A673 (cell line): ENCODE data around the gene TMEM45A. TPM values are rescaled to one million over a fixed set of nuclear protein-coding genes. Genes with fewer than 3 reads are reported as not detected.

Experiments used
- BruUV-seq: library from RNA; stranded (reverse); fragments of 400-500 nt; replicated peaks from 2 replicates; lab custom pipeline; 2021; lab: Mats Ljungman, UMichigan
- CTCF ChIA-PET: fragments of 300-600 bp; sonication (Branson Sonifier 250); formaldehyde crosslinking; loops from one replicate; lab custom pipeline; 2022; ENCODE audit warnings: antibody characterized with exemption; lab: Charles Lee
- POLR2A ChIA-PET: fragments of 300-600 bp; sonication (Branson Sonifier 250); formaldehyde crosslinking; loops from one replicate; lab custom pipeline; 2022; ENCODE audit warnings: antibody characterized with exemption; ENCODE audit not compliant: low non-redundant PET; lab: Charles Lee
- DNase-seq: peaks from one replicate; pipeline ENCODE4 v3.0.0-alpha.2; 2015; ENCODE audit warnings: low spot score
- H3K27ac ChIP-seq: fragments of 200-600 bp; sonication (generic); 2 replicates; pipeline ENCODE4 v1.5.1; 2016; ENCODE audit warnings: mixed run types, low read depth, mild to moderate bottlenecking, mixed read lengths, antibody characterized with exemption, low read length; ENCODE audit not compliant: poor library complexity, severe bottlenecking
- H3K27me3 ChIP-seq: fragments of 200-600 bp; sonication (generic); replicated peaks from 2 replicates; pipeline ENCODE4 v1.6.1; 2017; ENCODE audit warnings: mixed run types, low read depth, mild to moderate bottlenecking, mixed read lengths, antibody characterized with exemption, low read length; ENCODE audit not compliant: insufficient read depth, poor library complexity
- H3K36me3 ChIP-seq: fragments of 200-600 bp; sonication (generic); 2 replicates; pipeline ENCODE4 v1.6.1; 2016; ENCODE audit warnings: mixed run types, mild to moderate bottlenecking, mixed read lengths, antibody characterized with exemption, low read length; ENCODE audit not compliant: insufficient read depth, poor library complexity, severe bottlenecking
- H3K4me1 ChIP-seq: fragments of 200-600 bp; sonication (generic); 2 replicates; pipeline ENCODE4 v1.6.1; 2017; ENCODE audit warnings: mixed run types, mild to moderate bottlenecking, mixed read lengths, antibody characterized with exemption, low read length; ENCODE audit not compliant: insufficient read depth, poor library complexity, severe bottlenecking
- H3K4me3 ChIP-seq: fragments of 200-600 bp; sonication (generic); 2 replicates; pipeline ENCODE4 v1.5.1; 2016; ENCODE audit warnings: low read depth, mixed run types, mild to moderate bottlenecking, mixed read lengths, low read length; ENCODE audit not compliant: poor library complexity, severe bottlenecking
- H3K9me3 ChIP-seq: fragments of 200-600 bp; sonication (generic); 2 replicates; pipeline ENCODE4 v1.6.1; 2016; ENCODE audit warnings: mixed run types, low read depth, mild to moderate bottlenecking, mixed read lengths, antibody characterized with exemption, low read length; ENCODE audit not compliant: poor library complexity, severe bottlenecking
- EZH2 ChIP-seq: fragments of 200-600 bp; sonication (generic); IDR thresholded peaks from 2 replicates; pipeline ENCODE4 v1.6.1; 2017; ENCODE audit warnings: borderline replicate concordance, low read depth, mild to moderate bottlenecking, mixed read lengths, antibody characterized with exemption, low read length; ENCODE audit not compliant: poor library complexity, severe bottlenecking
- intact Hi-C: fragments of 100-400 bp; cut with micrococcal nuclease; formaldehyde crosslinking; loops from one replicate; pipeline ENCODE4 v1.10.0; 2022; ENCODE audit not compliant: unreplicated experiment
- total RNA-seq: library from RNA; stranded (reverse); gene quantifications from 2 replicates; pipeline ENCODE4 v1.2.3, GENCODE V29; 2021
- TF ChIP-seq, protein P1 (sequence below): fragments of 300-800, 200-600 bp; sonication (generic); conservative IDR thresholded peaks from 2 replicates; pipeline ENCODE4 v1.5.1; 2017; ENCODE audit warnings: low read depth, mild to moderate bottlenecking, antibody characterized with exemption, low read length, moderate library complexity, mixed read lengths

Gene TMEM45A
- total RNA-seq, 1 experiment from 2014 or later = 3.4 TPM

DNA sequence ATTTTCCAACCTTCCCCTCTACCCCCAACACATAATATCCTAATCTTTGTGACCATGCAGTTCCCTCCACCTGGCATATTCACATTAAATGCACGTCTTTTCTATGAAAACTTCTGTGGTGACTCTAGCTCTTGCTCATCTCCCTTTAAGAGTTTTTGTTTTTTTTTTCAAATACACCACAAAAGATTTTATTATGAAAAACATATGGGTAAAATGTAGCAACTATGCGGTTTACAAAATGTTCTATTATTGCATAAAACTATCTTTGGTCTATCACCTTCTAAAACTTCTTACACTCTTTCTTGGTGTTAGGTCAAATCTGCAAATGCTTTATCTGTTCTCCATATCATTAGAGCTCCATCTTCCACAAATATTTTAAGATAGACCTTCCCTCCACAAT lies 78.4 kb downstream of the TMEM45A start:
- intact Hi-C loops = no loop called here
- Histone ChIP-seq H3K27me3 (no peaks in the 10 kb centered on the region), H3K4me1 (no peaks in the 10 kb centered on the region), H3K36me3 (no peaks in the 10 kb centered on the region), H3K4me3 (no peak overlapping the region), H3K27ac (no peak overlapping the region), H3K9me3 (no peaks in the 10 kb centered on the region)
- ChIA-PET CTCF (no interaction called here), POLR2A (no interaction called here)
- TF ChIP-seq, protein P1, sequence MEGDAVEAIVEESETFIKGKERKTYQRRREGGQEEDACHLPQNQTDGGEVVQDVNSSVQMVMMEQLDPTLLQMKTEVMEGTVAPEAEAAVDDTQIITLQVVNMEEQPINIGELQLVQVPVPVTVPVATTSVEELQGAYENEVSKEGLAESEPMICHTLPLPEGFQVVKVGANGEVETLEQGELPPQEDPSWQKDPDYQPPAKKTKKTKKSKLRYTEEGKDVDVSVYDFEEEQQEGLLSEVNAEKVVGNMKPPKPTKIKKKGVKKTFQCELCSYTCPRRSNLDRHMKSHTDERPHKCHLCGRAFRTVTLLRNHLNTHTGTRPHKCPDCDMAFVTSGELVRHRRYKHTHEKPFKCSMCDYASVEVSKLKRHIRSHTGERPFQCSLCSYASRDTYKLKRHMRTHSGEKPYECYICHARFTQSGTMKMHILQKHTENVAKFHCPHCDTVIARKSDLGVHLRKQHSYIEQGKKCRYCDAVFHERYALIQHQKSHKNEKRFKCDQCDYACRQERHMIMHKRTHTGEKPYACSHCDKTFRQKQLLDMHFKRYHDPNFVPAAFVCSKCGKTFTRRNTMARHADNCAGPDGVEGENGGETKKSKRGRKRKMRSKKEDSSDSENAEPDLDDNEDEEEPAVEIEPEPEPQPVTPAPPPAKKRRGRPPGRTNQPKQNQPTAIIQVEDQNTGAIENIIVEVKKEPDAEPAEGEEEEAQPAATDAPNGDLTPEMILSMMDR = no peak
- no peak for TF ChIP-seq EZH2
- no peak for DNase-seq
- BruUV-seq = no TSS peak

DNA sequence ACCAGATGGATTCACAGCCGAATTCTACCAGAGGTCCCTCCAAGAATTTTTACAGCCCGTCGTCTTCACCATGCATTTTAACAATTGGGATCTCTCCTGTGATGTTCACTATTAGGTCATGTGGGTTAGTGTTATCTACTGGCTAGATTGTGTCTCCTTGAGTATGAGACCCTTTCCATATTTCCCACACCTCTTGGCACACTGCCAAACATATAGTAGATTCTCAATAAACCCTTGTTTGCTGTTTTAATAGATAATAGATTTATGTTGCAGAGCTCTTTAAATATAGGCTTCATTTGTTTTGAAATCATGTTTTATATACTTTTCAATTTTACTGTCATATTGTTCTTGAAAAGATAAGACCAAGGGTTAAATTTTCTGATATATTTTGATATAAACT lies 82.1 kb downstream of the TMEM45A start:
- no peaks in the 10 kb centered on the region for H3K4me1 ChIP-seq
- no peaks in the 10 kb centered on the region for H3K36me3 ChIP-seq
- CTCF ChIA-PET = no interaction called here
- no peak overlapping the region for H3K4me3 ChIP-seq
- intact Hi-C loops = no loop called here
- BruUV-seq = no TSS peak
- no peak for DNase-seq
- POLR2A ChIA-PET = no interaction called here
- H3K9me3 ChIP-seq = no peaks in the 10 kb centered on the region
- TF ChIP-seq, protein P1 = no peak
- TF ChIP-seq EZH2 = no peak
- H3K27me3 ChIP-seq = no peaks in the 10 kb centered on the region
- H3K27ac ChIP-seq = no peak overlapping the region

DNA sequence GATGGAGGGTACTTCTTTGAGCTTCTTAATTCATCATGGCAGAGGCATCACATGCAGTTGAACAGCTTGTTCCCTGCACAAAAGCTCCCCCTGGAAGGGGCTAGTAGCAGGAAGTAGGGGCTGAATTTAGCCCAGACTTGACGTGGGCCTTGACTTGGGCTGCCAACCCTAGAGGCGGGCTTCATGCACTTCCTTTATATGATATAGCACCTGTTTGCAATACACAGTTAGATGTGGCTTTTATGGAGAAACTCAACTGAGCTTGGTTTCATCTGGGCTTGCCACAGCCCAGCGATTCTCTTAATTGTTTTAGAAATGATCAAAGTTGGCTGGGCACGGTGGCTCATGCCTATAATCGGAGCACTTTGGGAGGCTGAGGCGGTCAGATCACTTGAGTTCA lies 83.3 kb downstream of the TMEM45A start:
- no peaks in the 10 kb centered on the region for H3K27me3 ChIP-seq
- no peak for TF ChIP-seq EZH2
- H3K36me3 ChIP-seq = no peaks in the 10 kb centered on the region
- CTCF ChIA-PET = no interaction called here
- no peak overlapping the region for H3K4me3 ChIP-seq
- H3K27ac ChIP-seq = no peak overlapping the region
- no peaks in the 10 kb centered on the region for H3K4me1 ChIP-seq
- intact Hi-C loops = no loop called here
- no peaks in the 10 kb centered on the region for H3K9me3 ChIP-seq
- DNase-seq = no peak
- no TSS peak for BruUV-seq
- POLR2A ChIA-PET = interaction anchor here (0.6 kb wide), 1 partner anchor 359 kb away, joined by 4 read pairs; no protein-coding TSS in a partner anchor

DNA sequence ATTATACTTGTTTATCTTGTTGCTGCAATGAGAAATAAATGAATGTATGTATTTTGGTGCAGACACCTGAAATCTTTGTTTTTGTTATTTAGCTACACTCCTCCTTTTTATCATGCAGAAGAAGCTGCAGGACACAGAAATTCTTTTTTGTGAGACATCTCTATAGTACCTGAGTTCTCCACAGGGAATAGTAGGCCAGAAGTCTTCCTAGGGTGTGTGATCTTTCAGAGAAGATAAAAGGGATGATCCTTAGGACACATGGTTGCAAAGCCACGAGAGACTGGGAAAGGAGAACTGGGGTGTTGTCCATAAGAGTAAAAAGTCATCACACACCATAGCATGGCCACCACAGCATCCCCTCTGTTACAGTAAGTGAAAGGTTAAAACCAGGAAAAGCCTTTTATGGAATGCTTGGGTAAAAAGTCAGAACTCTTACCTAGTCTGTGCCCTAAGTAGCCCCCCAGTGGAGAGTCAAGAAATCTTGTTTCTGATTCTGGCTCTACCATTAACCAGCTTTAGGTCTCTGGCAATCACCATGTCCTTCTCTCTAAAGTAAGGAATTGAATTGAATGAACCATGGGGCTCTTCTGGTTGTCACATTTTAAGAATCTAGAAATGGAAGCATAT lies 85.1 kb downstream of the TMEM45A start:
- Histone ChIP-seq H3K4me1 (no peaks in the 10 kb centered on the region), H3K27me3 (no peaks in the 10 kb centered on the region), H3K9me3 (no peaks in the 10 kb centered on the region), H3K4me3 (no peak overlapping the region), H3K36me3 (no peaks in the 10 kb centered on the region), H3K27ac (no peak overlapping the region)
- TF ChIP-seq, protein P1 = no peak
- no peak for TF ChIP-seq EZH2
- ChIA-PET POLR2A (no interaction called here), CTCF (no interaction called here)
- intact Hi-C loops = no loop called here
- no TSS peak for BruUV-seq
- no peak for DNase-seq
